ENCODE results near the gene RPE65. TPM values are rescaled to one million over a fixed set of nuclear protein-coding genes. Genes with fewer than 3 reads are reported as not detected.
"Not testable (repeated sequence)": the region's sequence is repeated elsewhere in the genome, so short reads cannot be mapped to it uniquely, and the experiment has no call there.

The RPE65 gene
- total RNA-seq, result not detected in 2 replicates

DNA sequence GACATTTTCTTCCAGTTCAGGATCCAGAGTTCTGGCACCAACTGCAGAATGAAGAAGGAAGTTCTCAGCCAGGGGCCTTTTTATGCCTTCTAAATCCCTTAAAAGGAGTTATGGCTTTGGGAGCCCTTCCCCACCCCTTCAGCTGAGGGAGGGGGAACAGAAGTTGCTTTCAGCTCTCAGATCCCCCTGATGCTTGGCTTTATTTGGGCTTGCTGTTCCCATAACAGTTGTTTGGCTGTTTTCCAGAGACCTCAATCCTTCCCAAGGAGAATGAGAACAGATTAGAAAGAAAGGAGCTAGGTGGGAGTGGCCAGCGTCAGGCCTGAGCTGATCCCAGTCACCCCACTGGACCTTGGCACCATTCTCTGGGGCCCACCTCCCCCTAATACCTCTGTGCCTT is at the start of gene RPE65:
Gene RPE65 (minus strand): TSS at position 54 of the 400 bp plus-strand sequence. CDS start 49 bp downstream, at position 5.
- H3K9me3 Mint-ChIP-seq, result no peaks in the 10 kb centered on the region
- DNase-seq (ENCODE audit: low spot score), result no peak
- no peak within 1 kb of the TSS for H3K27ac Mint-ChIP-seq
- no peak within 1 kb of the TSS for H3K4me3 Mint-ChIP-seq
- peaks cover 1% of the 10 kb centered on the region for H3K27me3 Mint-ChIP-seq (ENCODE audit: insufficient read depth)
- intact Hi-C loops (cut with micrococcal nuclease), result no loop called here
- no peaks in the 10 kb centered on the region for H3K36me3 Mint-ChIP-seq (ENCODE audit: low read depth)
- H3K4me1 Mint-ChIP-seq (ENCODE audit: low read depth), result no peaks in the 10 kb centered on the region

GRCh38 chr1:68497358-68497698 is 47.6 kb upstream of the RPE65 start:
- intact Hi-C loops (cut with micrococcal nuclease), result loop anchor here (1.0 to 5.0 kb wide), 4 partner anchors 10 to 1725 kb away; partner anchors contain the start of gene SRSF11
- no peak overlapping the region for H3K27ac Mint-ChIP-seq
- DNase-seq (ENCODE audit: low spot score), result no peak
- no peaks in the 10 kb centered on the region for H3K9me3 Mint-ChIP-seq
- peaks cover 17% of the 10 kb centered on the region for H3K27me3 Mint-ChIP-seq (ENCODE audit: insufficient read depth)
- peaks cover 26% of the 10 kb centered on the region for H3K4me1 Mint-ChIP-seq (ENCODE audit: low read depth)
- H3K36me3 Mint-ChIP-seq (ENCODE audit: low read depth), result peaks cover 5% of the 10 kb centered on the region
- H3K4me3 Mint-ChIP-seq, result peak overlapping the region; percentile 92

DNA sequence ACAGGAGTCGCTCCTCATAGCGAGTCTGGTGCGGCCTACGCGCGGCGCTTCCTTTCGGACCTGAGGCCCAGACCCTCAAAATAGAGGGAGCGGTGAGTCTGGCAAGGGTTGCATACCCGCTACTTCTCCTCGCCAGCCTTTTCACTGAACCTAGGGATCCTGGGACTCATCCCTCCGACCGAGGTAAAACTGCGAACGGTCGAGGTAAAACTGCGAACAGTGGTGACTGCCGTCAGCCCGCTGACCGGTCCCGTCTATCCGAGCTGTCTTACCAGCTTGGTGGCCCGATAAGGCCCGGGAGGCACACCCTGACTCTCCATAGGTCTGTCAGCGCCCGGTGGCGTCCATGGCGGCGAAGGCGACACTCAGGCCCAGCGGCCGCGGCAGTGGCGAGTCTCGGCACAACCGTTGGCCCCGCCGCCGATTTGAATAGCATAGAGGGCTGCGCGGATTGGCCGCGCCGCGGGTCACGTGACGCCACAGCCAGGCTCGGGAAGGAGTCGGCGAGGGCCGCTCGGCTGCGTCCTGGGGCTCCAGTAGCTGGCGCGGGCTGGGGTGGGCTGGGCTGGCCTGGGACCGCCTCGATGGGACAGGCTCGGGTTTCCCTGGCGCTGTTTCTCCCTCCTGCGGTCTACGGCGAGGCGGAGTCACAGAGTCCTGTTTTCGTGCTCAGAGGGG is 47.1 kb upstream of the RPE65 start, which contains the start of gene DEPDC1:
Gene DEPDC1 (minus strand): TSS at position 403 of the 678 bp plus-strand sequence. CDS start 83 bp downstream, at position 320.
- H3K27ac Mint-ChIP-seq, result peak within 1 kb of the TSS; percentile 81
- peaks cover 7% of the 10 kb centered on the region for H3K36me3 Mint-ChIP-seq (ENCODE audit: low read depth)
- DNase-seq (ENCODE audit: low spot score), result peak; percentile 84
- H3K4me1 Mint-ChIP-seq (ENCODE audit: low read depth), result peaks cover 27% of the 10 kb centered on the region
- no peaks in the 10 kb centered on the region for H3K9me3 Mint-ChIP-seq
- H3K27me3 Mint-ChIP-seq (ENCODE audit: insufficient read depth), result peaks cover 17% of the 10 kb centered on the region
- intact Hi-C loops (cut with micrococcal nuclease), result loop anchor here (1.0 to 5.0 kb wide), 4 partner anchors 10 to 1725 kb away; partner anchors contain the start of gene SRSF11
- peak within 1 kb of the TSS; percentile 92 for H3K4me3 Mint-ChIP-seq

DNA sequence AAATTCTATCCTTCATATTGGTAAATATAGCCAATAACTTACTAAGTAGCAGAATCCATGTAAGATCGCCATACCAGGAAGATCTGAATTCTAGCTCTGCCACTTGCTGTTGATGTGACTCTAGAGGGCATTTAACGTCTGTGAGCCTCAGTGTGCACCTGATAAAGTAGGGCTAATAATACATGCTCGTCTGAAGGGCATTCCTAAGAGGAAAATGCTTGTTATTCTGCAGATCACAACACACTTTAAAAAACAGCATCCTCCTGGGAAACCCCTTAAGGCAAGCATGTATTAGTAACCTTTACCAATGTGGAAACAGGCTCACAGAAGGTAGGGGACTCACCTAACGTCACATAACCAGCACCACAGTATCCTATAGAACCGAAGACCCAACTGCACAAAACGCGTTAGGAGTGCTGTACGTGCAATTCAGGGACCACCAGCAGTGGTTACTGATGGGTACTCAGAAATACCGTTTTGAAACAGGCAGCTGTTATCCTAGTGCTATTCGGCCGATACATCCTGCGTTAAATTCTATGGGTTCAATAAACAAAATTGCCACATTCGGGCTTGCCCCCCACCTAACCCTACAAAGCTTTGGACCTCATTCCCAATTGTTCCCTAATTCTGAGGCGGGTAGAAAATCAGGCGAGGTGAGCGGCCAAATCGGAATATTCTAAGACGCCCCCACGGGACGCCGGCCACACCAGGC is 46.4 kb upstream of the RPE65 start:
- no peaks in the 10 kb centered on the region for H3K9me3 Mint-ChIP-seq
- intact Hi-C loops (cut with micrococcal nuclease), result loop anchor here (2.0 to 5.0 kb wide), 3 partner anchors 13 to 1726 kb away; partner anchors contain the start of gene SRSF11
- H3K4me1 Mint-ChIP-seq (ENCODE audit: low read depth), result peaks cover 31% of the 10 kb centered on the region
- peaks cover 10% of the 10 kb centered on the region for H3K36me3 Mint-ChIP-seq (ENCODE audit: low read depth)
- H3K27ac Mint-ChIP-seq, result peak overlapping the region; percentile 81
- peak; percentile 1 for DNase-seq (ENCODE audit: low spot score)
- H3K27me3 Mint-ChIP-seq (ENCODE audit: insufficient read depth), result peaks cover 17% of the 10 kb centered on the region
- peak overlapping the region; percentile 92 for H3K4me3 Mint-ChIP-seq

GRCh38 chr1:68495532-68495931 is 45.8 kb upstream of the RPE65 start:
- intact Hi-C loops (cut with micrococcal nuclease), result loop anchor here (5.0 kb wide), 2 partner anchors 1568 to 1727 kb away; partner anchors contain the start of gene SRSF11
- H3K4me1 Mint-ChIP-seq (ENCODE audit: low read depth), result peaks cover 34% of the 10 kb centered on the region
- H3K27ac Mint-ChIP-seq, result no peak overlapping the region
- peaks cover 1% of the 10 kb centered on the region for H3K9me3 Mint-ChIP-seq
- H3K36me3 Mint-ChIP-seq (ENCODE audit: low read depth), result peaks cover 14% of the 10 kb centered on the region
- H3K27me3 Mint-ChIP-seq (ENCODE audit: insufficient read depth), result peaks cover 15% of the 10 kb centered on the region
- no peak for DNase-seq (ENCODE audit: low spot score)
- peak overlapping the region; percentile 92 for H3K4me3 Mint-ChIP-seq

- H3K36me3 Mint-ChIP-seq (ENCODE audit: low read depth), result peaks cover 21% of the 10 kb centered on the region
- no peak for DNase-seq (ENCODE audit: low spot score)
- H3K9me3 Mint-ChIP-seq, result peaks cover 6% of the 10 kb centered on the region
- H3K4me1 Mint-ChIP-seq (ENCODE audit: low read depth), result peaks cover 39% of the 10 kb centered on the region
- H3K27me3 Mint-ChIP-seq (ENCODE audit: insufficient read depth), result no peaks in the 10 kb centered on the region
- no peak overlapping the region for H3K27ac Mint-ChIP-seq
- H3K4me3 Mint-ChIP-seq, result no peak overlapping the region
- intact Hi-C loops (cut with micrococcal nuclease), result no loop called here
Observed at GRCh38 chr1:68493193-68493592, 43.4 kb upstream of the RPE65 start.

DNA sequence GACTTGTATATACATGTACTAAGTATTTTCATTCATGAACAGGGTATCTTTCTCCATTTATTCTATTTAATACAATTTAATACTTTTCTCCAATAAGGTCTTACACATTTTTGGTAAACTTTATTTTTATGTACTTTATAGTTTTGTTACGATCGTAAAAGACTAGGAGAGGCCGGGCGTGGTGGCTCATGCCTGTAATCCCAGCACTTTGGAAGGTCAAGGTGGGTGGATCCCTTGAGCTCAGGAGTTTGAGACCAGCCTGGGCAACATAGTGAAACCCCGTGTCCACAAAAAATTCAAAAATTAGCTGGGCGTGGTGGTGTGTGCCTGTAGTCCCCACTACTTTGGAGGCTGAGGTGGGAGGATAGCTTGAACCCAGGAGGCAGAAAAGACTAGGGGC is 42.5 kb upstream of the RPE65 start:
- H3K9me3 Mint-ChIP-seq; intact Hi-C loops (cut with micrococcal nuclease); H3K27ac Mint-ChIP-seq; H3K27me3 Mint-ChIP-seq (ENCODE audit: insufficient read depth); DNase-seq (ENCODE audit: low spot score); H3K4me3 Mint-ChIP-seq: not testable (repeated sequence)
- Mint-ChIP-seq H3K36me3 (ENCODE audit: low read depth) (peaks cover 24% of the 10 kb centered on the region), H3K4me1 (ENCODE audit: low read depth) (peaks cover 34% of the 10 kb centered on the region)

DNA sequence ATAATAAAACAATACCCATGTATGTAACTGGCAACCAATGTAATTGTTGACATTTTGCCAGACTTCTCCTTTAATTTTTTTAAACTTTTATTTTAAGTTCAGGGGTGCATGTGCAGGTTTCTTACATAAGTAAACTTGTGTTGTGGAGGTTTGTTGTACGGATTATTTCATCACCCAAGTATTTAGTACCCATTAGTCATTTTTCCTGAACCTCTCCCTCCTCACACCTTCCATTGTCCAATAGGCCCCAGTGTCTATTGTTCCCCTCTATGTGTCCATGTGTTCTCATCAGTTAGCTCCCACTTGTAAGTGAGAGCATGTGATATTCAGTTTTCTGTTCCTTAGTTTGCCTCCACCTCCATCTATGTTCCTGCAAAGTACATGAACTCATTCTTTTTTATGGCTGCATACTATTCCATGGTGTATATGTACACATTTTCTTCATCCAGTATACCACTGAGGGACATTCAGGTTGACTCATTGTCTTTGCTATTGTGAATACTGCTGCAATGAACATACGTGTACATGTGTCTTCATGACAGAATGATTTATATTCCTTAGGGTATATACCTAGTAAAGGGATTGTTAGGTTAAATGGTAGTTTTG is 40.4 kb upstream of the RPE65 start:
- peaks cover 27% of the 10 kb centered on the region for H3K4me1 Mint-ChIP-seq (ENCODE audit: low read depth)
- H3K36me3 Mint-ChIP-seq (ENCODE audit: low read depth), result peaks cover 30% of the 10 kb centered on the region
- intact Hi-C loops (cut with micrococcal nuclease), result no loop called here
- no peak for DNase-seq (ENCODE audit: low spot score)
- no peak overlapping the region for H3K27ac Mint-ChIP-seq
- no peaks in the 10 kb centered on the region for H3K27me3 Mint-ChIP-seq (ENCODE audit: insufficient read depth)
- peaks cover 6% of the 10 kb centered on the region for H3K9me3 Mint-ChIP-seq
- H3K4me3 Mint-ChIP-seq, result no peak overlapping the region

DNA sequence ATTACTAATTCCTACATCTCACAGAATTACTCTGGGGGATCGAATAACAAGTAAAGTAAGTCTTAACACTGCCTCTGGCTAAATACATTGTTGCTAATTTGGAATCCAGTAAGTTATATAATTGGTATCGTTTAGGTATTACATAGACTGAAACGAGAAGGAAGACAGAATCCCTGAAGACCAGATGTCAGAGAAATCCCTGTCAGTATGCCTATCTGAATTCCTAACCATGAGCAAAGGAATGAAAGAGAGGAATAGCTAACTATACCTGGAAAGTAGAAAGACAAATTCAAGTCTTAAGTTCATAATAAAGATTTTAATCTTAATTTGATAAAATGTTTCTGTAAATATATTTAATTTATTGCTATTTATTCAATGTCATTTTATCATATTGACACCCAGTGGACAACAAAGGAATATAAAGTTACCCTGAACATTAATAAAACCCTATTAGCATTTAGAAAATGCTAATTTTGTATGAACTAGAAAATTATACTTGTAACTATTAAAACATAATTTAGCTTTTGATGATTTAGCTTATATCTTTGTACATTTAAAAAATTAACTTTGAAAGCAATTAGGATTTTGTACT is 35.8 kb upstream of the RPE65 start:
- Mint-ChIP-seq H3K9me3 (peaks cover 5% of the 10 kb centered on the region), H3K27me3 (ENCODE audit: insufficient read depth) (no peaks in the 10 kb centered on the region), H3K4me3 (no peak overlapping the region), H3K27ac (no peak overlapping the region), H3K36me3 (ENCODE audit: low read depth) (peaks cover 36% of the 10 kb centered on the region), H3K4me1 (ENCODE audit: low read depth) (peaks cover 9% of the 10 kb centered on the region)
- intact Hi-C loops (cut with micrococcal nuclease), result no loop called here
- no peak for DNase-seq (ENCODE audit: low spot score)

GRCh38 chr1:68484618-68485017 is 34.9 kb upstream of the RPE65 start:
- no peaks in the 10 kb centered on the region for H3K27me3 Mint-ChIP-seq (ENCODE audit: insufficient read depth)
- no peak for DNase-seq (ENCODE audit: low spot score)
- intact Hi-C loops (cut with micrococcal nuclease), result no loop called here
- peaks cover 31% of the 10 kb centered on the region for H3K36me3 Mint-ChIP-seq (ENCODE audit: low read depth)
- H3K27ac Mint-ChIP-seq, result no peak overlapping the region
- peaks cover 4% of the 10 kb centered on the region for H3K4me1 Mint-ChIP-seq (ENCODE audit: low read depth)
- H3K9me3 Mint-ChIP-seq, result no peaks in the 10 kb centered on the region
- no peak overlapping the region for H3K4me3 Mint-ChIP-seq

- Mint-ChIP-seq H3K4me1 (ENCODE audit: low read depth) (peaks cover under 1% of the 10 kb centered on the region), H3K9me3 (no peaks in the 10 kb centered on the region), H3K4me3 (no peak overlapping the region), H3K36me3 (ENCODE audit: low read depth) (peaks cover 38% of the 10 kb centered on the region), H3K27ac (no peak overlapping the region), H3K27me3 (ENCODE audit: insufficient read depth) (no peaks in the 10 kb centered on the region)
- DNase-seq (ENCODE audit: low spot score), result no peak
- intact Hi-C loops (cut with micrococcal nuclease), result no loop called here
Observed at GRCh38 chr1:68481041-68481440, 31.3 kb upstream of the RPE65 start.

GRCh38 chr1:68479501-68479900 is 29.7 kb upstream of the RPE65 start:
- Mint-ChIP-seq H3K27me3 (ENCODE audit: insufficient read depth) (no peaks in the 10 kb centered on the region), H3K27ac (no peak overlapping the region), H3K4me1 (ENCODE audit: low read depth) (no peaks in the 10 kb centered on the region), H3K9me3 (no peaks in the 10 kb centered on the region), H3K4me3 (no peak overlapping the region), H3K36me3 (ENCODE audit: low read depth) (peaks cover 34% of the 10 kb centered on the region)
- intact Hi-C loops (cut with micrococcal nuclease), result no loop called here
- no peak for DNase-seq (ENCODE audit: low spot score)

Measured in activated T-helper 1 cell treated with anti-CD3 and anti-CD28 coated beads, Interleukin-12 subunit alpha, Interleukin-12 subunit beta, Interleukin-2, Interleukin-4 antibody, amounts not matched to agents 30 ng/mL and 10 ng/mL and 1 ng/mL, durations not matched to agents 14 hours and 24 hours and 36 hours (primary cell).